SK-N-SH (cell line): ENCODE data around the gene MGAT4B. TPM values are rescaled to one million over a fixed set of nuclear protein-coding genes. Genes with fewer than 3 reads are reported as not detected.

Experiments used
- CTCF ChIA-PET: fragments of 300-600, 350-600 bp; formaldehyde crosslinking; extraction: SDS; loops from one replicate; lab custom pipeline; 2021; lab: Yijun Ruan, JAX
- POLR2A ChIA-PET: fragments of 350-600 bp; sonication (Branson Sonifier 250); formaldehyde crosslinking; extraction: SDS; loops from one replicate; lab custom pipeline; 2020; ENCODE audit warnings: antibody characterized with exemption, inconsistent platforms; lab: Yijun Ruan, JAX
- DNase-seq: peaks from one replicate; pipeline ENCODE4 v3.0.0; 2012
- H2AFZ ChIP-seq: fragments of 200-600 bp; sonication (generic); 2 replicates; pipeline ENCODE4 v1.8.1; 2016; ENCODE audit warnings: antibody characterized with exemption, mild to moderate bottlenecking, low read depth
- H3F3A ChIP-seq: fragments of 200-600 bp; sonication (generic); replicated peaks from 2 replicates; pipeline ENCODE3; 2016; ENCODE audit warnings: antibody characterized with exemption, mild to moderate bottlenecking; ENCODE audit not compliant: insufficient read depth
- H3K27ac ChIP-seq, 2 experiments: fragments of 200-500 bp in 1 of 2; fragments of 200-600 bp in 1 of 2; sonication (Bioruptor generic) in 1 of 2; sonication (generic), shearing (Covaris generic) in 1 of 2; 2 replicates each; pipeline versions ENCODE4 v1.5.1 to v1.6.1; 2014 to 2016; ENCODE audit warnings: low read depth in 2 of 2, inconsistent platforms in 1 of 2, low read length in 1 of 2, mild to moderate bottlenecking in 1 of 2, mixed read lengths in 1 of 2
- H3K27me3 ChIP-seq: fragments of 200-600 bp; sonication (generic), shearing (Covaris generic); 2 replicates; pipeline ENCODE4 v1.6.1; 2016; ENCODE audit warnings: mixed run types; ENCODE audit not compliant: insufficient read depth
- H3K36me3 ChIP-seq, 2 experiments: fragments of 200-500 bp in 1 of 2; fragments of 200-600 bp in 1 of 2; sonication (Bioruptor generic) in 1 of 2; sonication (generic) in 1 of 2; replicated peaks in 1 of 2; 2 replicates each; pipeline versions ENCODE3 to v1.5.1; 2014 to 2016; ENCODE audit warnings: low read length in 1 of 2, mild to moderate bottlenecking in 1 of 2; ENCODE audit not compliant: insufficient read depth in 2 of 2, control insufficient read depth in 1 of 2
- H3K4me1 ChIP-seq, 2 experiments: fragments of 200-500 bp in 1 of 2; fragments of 200-600 bp in 1 of 2; sonication (Bioruptor generic) in 1 of 2; sonication (generic), shearing (Covaris generic) in 1 of 2; 2 replicates each; pipeline versions ENCODE4 v1.5.1 to v1.6.1; 2014 to 2016; ENCODE audit warnings: low read depth in 1 of 2, low read length in 1 of 2, mixed run types in 1 of 2; ENCODE audit not compliant: insufficient read depth in 2 of 2, control insufficient read depth in 1 of 2
- H3K4me2 ChIP-seq: fragments of 200-600 bp; sonication (generic), shearing (Covaris generic); 2 replicates; pipeline ENCODE4 v1.6.1; 2017; ENCODE audit warnings: mixed run types
- H3K4me3 ChIP-seq, 2 experiments: fragments of 200-500 bp in 1 of 2; fragments of 200-600 bp in 1 of 2; sonication (Bioruptor generic) in 1 of 2; sonication (generic), shearing (Covaris generic) in 1 of 2; 2 replicates each; pipeline versions ENCODE4 v1.5.1 to v1.8.1; 2014 to 2016; ENCODE audit warnings: low read depth in 2 of 2, inconsistent platforms in 1 of 2, low read length in 1 of 2, mild to moderate bottlenecking in 1 of 2, mixed read lengths in 1 of 2, moderate library complexity in 1 of 2
- H3K79me2 ChIP-seq: fragments of 200-600 bp; sonication (generic); 2 replicates; pipeline ENCODE4 v1.8.1; 2017; ENCODE audit warnings: mild to moderate bottlenecking; ENCODE audit not compliant: insufficient read depth
- H3K9ac ChIP-seq: fragments of 200-600 bp; sonication (generic); 2 replicates; pipeline ENCODE4 v1.6.1; 2017; ENCODE audit warnings: mixed run types
- H3K9me2 ChIP-seq: fragments of 200-600 bp; sonication (generic); 2 replicates; pipeline ENCODE4 v1.6.1; 2017; ENCODE audit warnings: mixed run types
- H3K9me3 ChIP-seq: fragments of 200-600 bp; sonication (generic); 2 replicates; pipeline ENCODE4 v1.6.1; 2017; ENCODE audit warnings: mixed run types, mild to moderate bottlenecking, moderate library complexity
- H4K20me1 ChIP-seq: fragments of 200-600 bp; sonication (generic); 2 replicates; pipeline ENCODE4 v1.6.1; 2017; ENCODE audit warnings: mild to moderate bottlenecking, mixed run types; ENCODE audit not compliant: insufficient read depth
- ELF1 ChIP-seq: IDR thresholded peaks from 2 replicates; pipeline ENCODE4 v1.4.0; 2012
- EP300 ChIP-seq, 2 experiments: IDR thresholded peaks; 2 replicates each; pipeline versions ENCODE4 v1.4.0 to v1.6.1; 2012; ENCODE audit warnings: borderline replicate concordance in 1 of 2, low read depth in 1 of 2, low read length in 1 of 2
- FOXJ3 ChIP-seq: sonication (generic); formaldehyde crosslinking; IDR thresholded peaks from 2 replicates; pipeline ENCODE4 v1.5.1; 2020; ENCODE audit warnings: mild to moderate bottlenecking, missing genetic modification reagents
- JUND ChIP-seq: IDR thresholded peaks from 2 replicates; pipeline ENCODE4 v1.4.0; 2012
- MXI1 ChIP-seq: IDR thresholded peaks from 2 replicates; pipeline ENCODE4 v1.6.1; 2012; ENCODE audit warnings: mild to moderate bottlenecking, low read depth, low read length, improper control_type of control experiment
- PBX3 ChIP-seq: IDR thresholded peaks from 2 replicates; pipeline ENCODE4; 2012
- SIN3A ChIP-seq: IDR thresholded peaks from 2 replicates; pipeline ENCODE4 v1.6.1; 2012; ENCODE audit warnings: low read depth, mild to moderate bottlenecking, low read length, moderate library complexity, borderline replicate concordance
- USF2 ChIP-seq: fragments of 150-350 bp; IDR thresholded peaks from 2 replicates; pipeline ENCODE4 v1.6.1; 2017; ENCODE audit warnings: antibody characterized with exemption, low read length, low read depth, borderline replicate concordance
- WGBS: methylation state at CpG from one replicate; pipeline ENCODE4 v1.1.6; 2017; ENCODE audit warnings: low lambda C conversion rate; 5-methylcytosine and 5-hydroxymethylcytosine counted together
- polyA plus RNA-seq, 3 experiments: library from polyadenylated mRNA; depleted of rRNA; stranded (reverse); fragments of >200 nt; gene quantifications; 2 replicates each; pipeline ENCODE4 v1.2.3, GENCODE V29; 2012

Gene MGAT4B
- polyA plus RNA-seq, 1 of the 3 experiments (the other 2 are of a cell fraction), result 190 TPM

GRCh38 chr5:179812135-179812825 is 5.6 kb upstream of the MGAT4B start:
- Histone ChIP-seq H3K9ac (no peak overlapping the region), H3K79me2 (peaks cover 30% of the 10 kb centered on the region), H3K27ac (no peak overlapping the region), H3F3A (peaks cover 16% of the 10 kb centered on the region), H3K4me3 (no peak overlapping the region), H2AFZ (no peak overlapping the region), H3K9me2 (no peaks in the 10 kb centered on the region), H3K9me3 (no peaks in the 10 kb centered on the region), H3K27me3 (no peaks in the 10 kb centered on the region), H3K4me2 (no peak overlapping the region), H3K36me3 (peaks cover 9 to 15% of the 10 kb centered on the region in 2 experiments), H3K4me1 (no peaks in the 10 kb centered on the region; a peak in 1 of 4 replicates), H4K20me1 (no peaks in the 10 kb centered on the region)
- DNase-seq, result no peak
- TF ChIP-seq SIN3A (no peak), EP300 (IDR thresholded peaks at IDR 0.05; ENCODE audit: borderline replicate concordance in 1 of 2, low read depth in 1 of 2, low read length in 1 of 2) (no peak), PBX3 (no peak), ELF1 (no peak), JUND (no peak), USF2 (no peak)
- 98% methylated on average over 19 of the region's 27 CpGs for WGBS
- CTCF ChIA-PET, result interaction anchor here (0.6 to 1.5 kb wide), 2 partner anchors 8 to 68 kb away, joined by 3 read pairs; partner anchors contain the start of gene SQSTM1
- POLR2A ChIA-PET, result no interaction called here

- Histone ChIP-seq H3K4me2 (peak overlapping the region; percentile 99), H2AFZ (no peak overlapping the region), H3K27ac (peak overlapping the region; percentile 36 to 84; a peak in 3 of 4 replicates), H3K36me3 (peaks cover 1 to 17% of the 10 kb centered on the region in 2 experiments), H4K20me1 (peaks cover 37% of the 10 kb centered on the region), H3K79me2 (peaks cover 78% of the 10 kb centered on the region), H3K9ac (peak overlapping the region; percentile 72), H3K9me2 (no peaks in the 10 kb centered on the region), H3K27me3 (no peaks in the 10 kb centered on the region), H3F3A (peaks cover 11% of the 10 kb centered on the region), H3K9me3 (no peaks in the 10 kb centered on the region), H3K4me3 (peak overlapping the region; percentile 72 to 88), H3K4me1 (peaks cover 16 to 23% of the 10 kb centered on the region in 2 experiments; a peak in 3 of 4 replicates)
- TF ChIP-seq MXI1 (peak; percentile 15; the same call in 1 of the 2 replicates), FOXJ3 (no peak)
- WGBS, result 8% methylated on average over 30 of the region's 65 CpGs
- ChIA-PET POLR2A (interaction anchor here (0.9 to 1.3 kb wide), 2 partner anchors 9 to 15 kb away, joined by 3 to 6 read pairs; partner anchors contain the start of gene SQSTM1), CTCF (interaction anchor here (1.1 to 3.7 kb wide), 3 partner anchors 9 to 103 kb away, joined by 3 to 24 read pairs (median 3); no protein-coding TSS in a partner anchor)
- DNase-seq, result peak; percentile 86
These were observed 977 bp downstream of the MGAT4B start for GRCh38 chr5:179805529-179806249.
